ENCODE measurements around the gene SIGLEC1.

DNA sequence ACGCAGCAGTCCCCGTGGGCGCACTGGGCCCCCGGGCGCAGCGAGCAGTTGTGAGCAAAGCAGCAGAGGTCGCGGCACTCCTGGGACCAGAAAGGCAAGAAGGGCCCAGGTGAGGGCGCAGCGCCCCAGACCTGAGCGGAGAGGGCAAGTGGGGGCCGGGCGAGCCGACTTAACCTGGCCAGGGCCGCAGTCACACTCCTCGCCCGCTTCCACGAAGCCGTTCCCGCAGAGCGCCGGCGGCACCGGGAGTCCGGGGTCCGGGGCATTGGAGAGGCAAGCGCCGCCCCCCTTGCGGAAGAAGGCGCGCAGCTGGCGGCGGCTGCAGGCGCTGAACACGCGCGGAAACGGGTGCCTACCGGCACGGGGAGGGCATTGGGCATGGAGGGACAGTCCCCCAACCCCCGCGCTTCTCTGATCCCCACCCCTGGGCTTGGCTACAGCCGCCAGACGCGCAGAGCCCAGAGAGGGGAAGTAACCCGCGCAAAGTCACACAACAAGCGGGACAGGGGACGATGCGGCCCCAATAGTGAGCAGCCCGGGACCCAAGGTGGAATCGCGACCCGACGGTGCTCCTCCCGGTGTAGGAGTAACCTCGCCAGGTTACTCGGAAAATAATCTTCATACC is 39.7 kb downstream of the SIGLEC1 start:
- TF ChIP-seq GATA3 (IDR thresholded peaks at IDR 0.05; ENCODE audit: low read depth, low read length) (no peak), GATA2 (IDR thresholded peaks at IDR 0.05; ENCODE audit: low read depth, low read length) (no peak)

Data from SH-SY5Y (cell line).